GM20431 (cell line): Measurements from ENCODE around the gene KLF18.
"Not testable (repeated sequence)": the region's sequence is repeated elsewhere in the genome, so short reads cannot be mapped to it uniquely, and the experiment has no call there.

Experiments used
- in situ Hi-C: fragments of 300-500 bp; cut with MseI, MboI; formaldehyde crosslinking; loops from one replicate; pipeline ENCODE4 v1.15.0; 2020; ENCODE audit warnings: low sequenced_read_pairs; ENCODE audit not compliant: unreplicated experiment

Gene KLF18

GRCh38 chr1:44141531-44141930 lies at the start of gene KLF18:
KLF18 (minus strand) TSS chr1:44141631; CDS start chr1:44141631, 0 bp downstream.
- in situ Hi-C loops = no loop called here

- in situ Hi-C loops = no loop called here
Measured at GRCh38 chr1:44174630-44175029, 33.2 kb upstream of the KLF18 start.

GRCh38 chr1:44170281-44170823 lies 28.9 kb upstream of the KLF18 start:
- in situ Hi-C loops = no loop called here

DNA sequence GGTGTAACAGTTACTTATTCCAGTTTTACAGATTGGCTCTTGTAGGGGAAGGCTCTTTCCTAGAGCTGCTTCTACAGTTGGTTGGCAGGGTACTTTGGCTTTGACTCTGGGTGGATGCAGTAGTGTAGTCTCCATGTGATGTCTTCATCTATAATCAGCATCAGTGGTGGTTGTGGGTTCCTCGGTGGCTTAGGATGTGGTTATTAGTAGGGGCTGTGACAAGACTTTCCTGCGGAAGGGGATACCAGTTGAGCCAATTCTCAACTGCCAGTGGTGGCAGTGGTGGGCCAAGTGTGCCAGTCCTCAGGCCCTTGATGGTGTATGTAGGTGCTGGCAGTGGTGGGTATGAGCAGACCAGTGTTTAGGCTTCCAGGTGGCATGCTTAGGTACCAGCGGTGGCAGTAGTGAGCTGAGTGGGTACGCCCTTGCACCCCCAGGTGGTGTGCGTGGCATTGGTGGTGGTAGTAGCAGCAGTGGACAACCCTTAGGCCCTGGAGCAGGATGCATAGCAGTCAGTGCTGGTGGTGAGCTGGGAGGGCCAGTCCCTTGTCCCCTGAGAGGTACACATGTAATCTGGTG lies 27.2 kb upstream of the KLF18 start:
- in situ Hi-C loops = no loop called here

- in situ Hi-C loops = no loop called here
Measured at GRCh38 chr1:44161546-44161945, 20.1 kb upstream of the KLF18 start.

DNA sequence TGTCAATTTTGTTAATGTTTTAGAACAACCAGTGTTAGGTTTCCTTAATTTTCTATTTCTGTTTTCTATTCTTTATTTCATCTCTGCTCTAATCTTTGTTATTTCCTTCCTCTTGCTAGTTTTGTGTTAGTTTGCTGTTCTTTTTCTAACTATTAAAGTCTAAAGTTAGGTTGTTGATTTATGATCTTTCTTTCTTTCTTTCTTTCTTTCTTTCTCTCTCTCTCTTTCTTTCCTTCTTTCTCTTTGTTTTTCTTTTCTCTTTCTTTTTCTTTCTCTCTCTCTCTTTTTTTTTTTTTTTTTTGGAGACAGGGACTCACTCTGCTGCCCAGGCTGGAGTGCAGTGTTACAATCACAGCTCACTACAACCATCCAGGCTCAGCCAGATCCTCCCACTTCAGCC lies 17.4 kb upstream of the KLF18 start:
- in situ Hi-C loops = no loop called here

- in situ Hi-C loops = no loop called here
Measured at GRCh38 chr1:44157903-44158302, 16.5 kb upstream of the KLF18 start.

GRCh38 chr1:44154049-44154448 lies 12.6 kb upstream of the KLF18 start:
- in situ Hi-C loops = no loop called here

DNA sequence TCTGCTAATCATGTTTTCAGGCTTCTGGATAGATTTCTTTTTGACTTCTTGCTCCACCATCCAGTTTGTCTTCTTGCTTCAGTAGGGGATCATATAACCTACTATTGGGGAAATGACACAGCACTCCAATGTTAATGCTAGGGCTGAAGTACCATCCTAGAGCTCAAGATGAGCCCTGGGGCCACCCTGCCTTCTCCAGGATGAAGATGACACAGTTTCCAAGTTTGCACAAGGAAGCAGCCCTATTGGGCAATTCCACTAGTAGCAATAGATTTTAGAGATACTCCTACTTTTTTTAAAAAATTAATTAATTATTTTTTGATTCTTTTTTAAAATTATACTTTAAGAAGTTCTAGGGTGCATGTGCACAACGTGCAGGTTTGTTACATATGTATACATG lies 11.3 kb upstream of the KLF18 start:
- in situ Hi-C loops = no loop called here

- in situ Hi-C loops = no loop called here
Measured at GRCh38 chr1:44151808-44152207, 10.4 kb upstream of the KLF18 start.

DNA sequence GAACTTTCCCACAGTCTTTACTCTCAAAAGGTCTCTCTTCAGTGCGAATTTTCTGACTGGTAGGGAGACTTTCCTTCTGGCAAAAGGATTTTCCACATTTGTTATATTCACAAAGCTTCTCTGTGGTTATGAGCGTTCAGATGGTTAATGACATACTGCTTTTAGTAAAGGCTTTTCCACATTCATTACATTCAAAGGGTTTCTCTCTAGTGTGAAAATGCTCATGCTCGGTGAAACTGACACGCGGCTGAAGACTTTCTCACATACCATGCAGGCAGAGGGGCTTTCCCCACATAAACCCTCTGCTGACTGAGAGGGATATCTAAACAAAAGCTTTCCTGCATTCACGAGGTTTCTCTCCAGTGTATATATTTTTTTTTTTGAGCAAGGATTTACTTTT lies 9.9 kb upstream of the KLF18 start:
- in situ Hi-C loops = no loop called here

DNA sequence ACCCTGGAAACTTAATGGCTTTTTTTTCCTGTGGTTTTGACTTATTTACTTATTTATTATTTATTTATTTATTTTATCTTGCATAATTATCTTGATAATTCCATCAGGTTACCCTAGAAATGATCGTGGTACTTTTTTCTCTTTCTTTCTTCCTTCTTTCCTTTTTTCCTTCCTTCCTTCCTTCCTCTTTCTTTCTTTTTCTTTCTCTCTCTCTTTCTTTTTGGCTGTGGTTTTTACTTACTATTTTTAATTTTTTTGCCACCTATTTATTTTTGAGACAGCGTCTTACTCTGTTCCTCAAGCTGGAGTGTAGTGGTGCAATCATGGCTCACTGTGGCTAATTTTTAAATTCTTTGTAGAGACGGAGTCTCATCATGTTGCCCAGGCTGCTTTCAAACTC lies 6.2 kb upstream of the KLF18 start:
- in situ Hi-C loops = no loop called here

GRCh38 chr1:44146536-44147361 lies 5.3 kb upstream of the KLF18 start:
- in situ Hi-C loops = no loop called here

DNA sequence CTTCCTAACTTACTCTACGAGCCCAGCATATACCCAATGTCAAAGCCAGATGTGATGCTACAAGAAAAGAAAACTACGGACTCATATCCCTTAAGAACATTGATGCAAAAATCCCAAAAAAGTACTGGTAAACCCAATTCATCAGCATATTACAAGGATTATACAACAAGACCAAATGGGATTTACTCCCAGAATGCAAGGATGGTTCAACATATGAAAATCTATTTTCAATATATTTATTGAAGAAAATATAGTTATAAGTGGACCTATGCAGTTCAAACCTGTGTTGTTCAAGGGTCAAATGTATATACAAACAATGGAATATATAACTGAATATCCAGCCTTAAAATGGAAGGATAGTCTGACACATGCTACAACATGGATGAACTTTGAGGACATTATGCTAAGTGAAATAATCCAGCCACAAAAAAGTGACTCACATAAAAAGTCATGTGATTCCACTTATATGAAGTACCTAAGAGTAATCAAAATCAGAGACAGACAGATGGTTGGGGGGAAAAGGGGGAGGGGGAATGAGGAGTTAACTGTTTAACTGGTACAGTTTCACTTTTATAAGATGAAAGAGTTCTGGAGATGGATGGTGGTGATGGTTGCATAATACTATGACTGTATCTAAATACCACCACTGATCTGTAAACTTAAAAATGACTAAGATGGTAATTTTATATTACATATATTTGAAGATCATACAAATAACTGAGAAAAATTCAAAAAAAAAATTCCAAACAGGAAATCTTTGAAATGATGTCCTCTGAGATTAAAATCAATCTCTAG lies 3.7 kb upstream of the KLF18 start:
- in situ Hi-C loops = no loop called here

DNA sequence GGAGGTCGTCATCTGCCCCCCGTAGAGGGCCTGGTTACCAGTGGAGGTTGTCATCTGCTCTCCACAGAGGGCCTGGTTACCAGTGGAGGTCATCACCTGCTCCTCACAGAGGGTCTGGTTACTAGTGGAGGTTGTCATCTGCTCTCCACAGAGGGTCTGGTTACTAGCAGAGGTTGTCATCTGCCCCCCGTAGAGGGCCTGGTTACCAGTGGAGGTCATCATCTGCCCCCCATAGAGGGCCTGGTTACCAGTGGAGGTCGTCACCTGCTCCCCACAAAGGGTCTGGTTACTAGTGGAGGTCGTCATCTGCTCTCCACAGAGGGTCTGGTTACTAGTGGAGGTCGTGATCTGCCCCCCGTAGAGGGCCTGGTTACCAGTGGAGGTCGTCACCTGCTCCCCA lies 1.9 kb downstream of the KLF18 start:
- in situ Hi-C loops = not testable (repeated sequence)

DNA sequence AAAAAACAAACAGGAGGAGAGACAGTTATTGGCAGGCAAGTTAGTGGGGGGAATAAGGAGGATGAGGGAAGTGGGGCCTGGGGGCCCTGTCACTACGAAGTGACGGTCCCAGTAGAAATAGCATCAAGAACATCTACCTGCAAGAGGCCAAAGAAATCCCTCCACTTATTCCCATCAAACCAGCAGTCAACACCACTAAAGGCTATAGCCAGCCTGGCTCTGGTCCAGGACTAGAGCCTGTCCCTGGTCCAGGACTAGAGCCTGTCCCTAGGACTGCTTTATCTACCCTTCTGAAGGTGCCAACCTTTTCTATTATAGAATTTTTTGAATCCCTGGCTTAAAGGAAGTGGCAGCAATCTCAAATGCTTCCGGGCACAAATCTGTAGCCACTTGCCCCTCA lies 3.2 kb downstream of the KLF18 start:
- in situ Hi-C loops = no loop called here

- in situ Hi-C loops = no loop called here
Measured at GRCh38 chr1:44135886-44136285, 5.5 kb downstream of the KLF18 start.

GRCh38 chr1:44134071-44134920 lies 7.1 kb downstream of the KLF18 start:
- in situ Hi-C loops = no loop called here

DNA sequence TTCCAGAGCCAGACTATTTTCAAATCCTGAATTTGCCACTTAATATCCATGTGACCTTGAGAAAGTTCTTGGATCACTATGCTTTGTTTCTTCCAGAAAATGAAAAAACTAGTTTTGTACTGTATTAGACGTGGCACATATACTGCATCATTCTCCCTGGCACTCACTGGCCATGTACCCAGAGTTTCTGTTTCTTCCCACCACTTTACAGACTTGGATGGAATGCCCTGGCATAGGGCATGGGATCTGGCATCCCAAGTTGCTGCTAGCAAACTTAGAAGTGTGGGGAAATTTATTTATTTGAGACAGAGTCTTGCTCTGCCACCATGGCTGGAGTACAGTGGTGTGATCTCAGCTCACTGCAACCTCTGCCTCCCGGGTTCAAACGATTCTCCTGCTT lies 10.0 kb downstream of the KLF18 start:
- in situ Hi-C loops = no loop called here
